Neuron (in vitro differentiated cells): ENCODE results near the gene HAND1.

Experiments
- H2AFZ ChIP-seq: one replicate; pipeline ENCODE4 v1.6.1; 2013; ENCODE audit warnings: low read depth, mild to moderate bottlenecking, inconsistent platforms, low read length, moderate library complexity
- H3K27me3 ChIP-seq: one replicate; pipeline ENCODE4 v1.6.1; 2013; ENCODE audit warnings: low read length; ENCODE audit not compliant: insufficient read depth
- H3K36me3 ChIP-seq: one replicate; pipeline ENCODE4 v1.6.1; 2013; ENCODE audit warnings: low read length; ENCODE audit not compliant: insufficient read depth
- H3K4me1 ChIP-seq: one replicate; pipeline ENCODE4 v1.6.1; 2013; ENCODE audit warnings: low read length; ENCODE audit not compliant: insufficient read depth
- H3K4me3 ChIP-seq: 2 replicates; pipeline ENCODE4 v1.5.1; 2013; ENCODE audit warnings: mild to moderate bottlenecking, low read length, moderate library complexity
- H3K9me3 ChIP-seq: one replicate; pipeline ENCODE4 v1.6.1; 2013; ENCODE audit warnings: low read length

HAND1 gene

DNA sequence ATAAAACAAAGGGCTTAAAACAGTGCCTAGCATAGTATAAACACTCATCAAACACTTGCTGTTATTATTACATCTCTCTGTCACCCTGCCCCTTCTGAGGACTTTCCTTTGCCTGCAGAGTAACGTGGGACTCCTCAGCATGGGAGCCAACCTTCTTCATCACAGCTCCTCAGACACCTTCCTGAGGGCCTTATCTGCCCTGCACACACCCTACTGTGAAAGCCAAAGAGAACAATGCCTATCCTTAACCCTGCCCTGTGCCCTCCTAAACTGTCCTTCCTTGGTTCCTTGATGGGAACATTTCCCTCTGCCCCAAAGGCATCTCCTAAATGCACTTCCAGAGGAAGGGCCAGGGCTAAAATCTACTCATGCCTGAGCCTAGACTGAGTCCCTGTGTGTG is 20.6 kb upstream of the HAND1 start:
- no peak overlapping the region for H3K4me3 ChIP-seq
- H3K27me3 ChIP-seq, result peaks cover 40% of the 10 kb centered on the region
- H3K4me1 ChIP-seq, result no peaks in the 10 kb centered on the region
- no peaks in the 10 kb centered on the region for H3K36me3 ChIP-seq
- H2AFZ ChIP-seq, result no peak overlapping the region
- no peaks in the 10 kb centered on the region for H3K9me3 ChIP-seq

- H3K36me3 ChIP-seq, result no peaks in the 10 kb centered on the region
- H3K9me3 ChIP-seq, result no peaks in the 10 kb centered on the region
- H3K27me3 ChIP-seq, result peaks cover 53% of the 10 kb centered on the region
- no peaks in the 10 kb centered on the region for H3K4me1 ChIP-seq
- no peak overlapping the region for H3K4me3 ChIP-seq
- H2AFZ ChIP-seq, result no peak overlapping the region
These were observed 16.0 kb upstream of the HAND1 start for GRCh38 chr5:154494036-154494435.

GRCh38 chr5:154493274-154493673 is 15.2 kb upstream of the HAND1 start:
- no peaks in the 10 kb centered on the region for H3K9me3 ChIP-seq
- H3K4me1 ChIP-seq, result no peaks in the 10 kb centered on the region
- no peak overlapping the region for H3K4me3 ChIP-seq
- H3K27me3 ChIP-seq, result peaks cover 52% of the 10 kb centered on the region
- H2AFZ ChIP-seq, result no peak overlapping the region
- no peaks in the 10 kb centered on the region for H3K36me3 ChIP-seq

GRCh38 chr5:154491941-154492340 is 13.9 kb upstream of the HAND1 start:
- H3K27me3 ChIP-seq, result peaks cover 62% of the 10 kb centered on the region
- no peak overlapping the region for H2AFZ ChIP-seq

DNA sequence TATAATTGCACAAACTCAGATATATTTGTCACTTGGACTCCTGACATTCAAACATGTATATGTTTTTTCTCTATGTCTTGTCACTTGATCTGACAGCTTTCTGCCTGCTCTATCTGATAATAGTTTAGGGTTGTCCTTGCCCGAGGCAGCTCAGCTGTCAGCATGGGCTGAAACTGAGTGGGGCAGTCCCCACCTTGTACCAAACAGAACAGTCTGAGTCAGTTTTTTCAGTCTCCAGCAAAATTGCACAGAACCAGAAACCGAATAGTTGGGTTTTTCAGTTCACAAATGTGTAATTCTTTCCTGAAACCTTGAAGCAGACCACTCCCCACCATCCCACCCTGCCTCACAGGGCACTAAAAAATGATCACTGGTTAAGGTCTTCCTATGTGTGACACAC is 9.5 kb upstream of the HAND1 start:
- no peak overlapping the region for H2AFZ ChIP-seq
- H3K4me1 ChIP-seq, result no peaks in the 10 kb centered on the region
- no peaks in the 10 kb centered on the region for H3K36me3 ChIP-seq
- H3K4me3 ChIP-seq, result no peak overlapping the region
- H3K9me3 ChIP-seq, result no peaks in the 10 kb centered on the region
- H3K27me3 ChIP-seq, result peaks cover 74% of the 10 kb centered on the region

More at GRCh38 chr5:154491941-154492340, 13.9 kb upstream of the HAND1 start:
- Histone ChIP-seq H3K36me3 (no peaks in the 10 kb centered on the region), H3K4me3 (no peak overlapping the region), H3K4me1 (no peaks in the 10 kb centered on the region), H3K9me3 (no peaks in the 10 kb centered on the region)

GRCh38 chr5:154486427-154486866 is 8.4 kb upstream of the HAND1 start:
- H3K9me3 ChIP-seq, result no peaks in the 10 kb centered on the region
- no peak overlapping the region for H2AFZ ChIP-seq
- no peak overlapping the region for H3K4me3 ChIP-seq
- no peaks in the 10 kb centered on the region for H3K4me1 ChIP-seq
- H3K27me3 ChIP-seq, result peaks cover 77% of the 10 kb centered on the region
- H3K36me3 ChIP-seq, result no peaks in the 10 kb centered on the region

DNA sequence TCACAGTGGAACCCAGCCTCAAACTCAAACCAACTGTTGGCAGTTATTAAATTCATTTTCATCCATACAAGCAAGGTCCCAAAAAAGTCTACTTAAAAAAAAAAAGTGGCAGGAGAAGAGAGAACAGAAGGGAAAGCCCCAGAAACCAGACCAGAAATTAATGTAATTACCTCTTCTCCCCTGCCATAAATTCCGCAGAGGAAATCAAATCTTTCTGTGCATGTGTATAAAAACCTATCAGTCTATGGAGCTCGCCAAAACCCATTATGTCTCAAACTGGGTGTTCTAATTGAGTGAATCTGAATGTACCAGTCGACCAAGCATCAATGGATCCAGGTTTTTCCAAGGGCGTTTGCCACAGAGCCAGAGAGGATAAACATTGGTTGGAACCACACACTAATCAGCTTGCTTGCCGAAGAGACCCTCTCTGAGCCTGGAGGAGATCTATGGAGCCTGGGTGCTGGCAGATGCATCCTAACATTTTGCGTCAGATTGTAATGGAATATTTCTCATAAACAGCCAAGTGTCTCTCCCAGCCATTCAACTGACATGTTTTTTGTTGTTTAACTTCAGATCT is 7.9 kb upstream of the HAND1 start:
- Histone ChIP-seq H2AFZ (no peak overlapping the region), H3K4me1 (no peaks in the 10 kb centered on the region), H3K9me3 (no peaks in the 10 kb centered on the region), H3K36me3 (no peaks in the 10 kb centered on the region), H3K4me3 (no peak overlapping the region), H3K27me3 (peaks cover 82% of the 10 kb centered on the region)

DNA sequence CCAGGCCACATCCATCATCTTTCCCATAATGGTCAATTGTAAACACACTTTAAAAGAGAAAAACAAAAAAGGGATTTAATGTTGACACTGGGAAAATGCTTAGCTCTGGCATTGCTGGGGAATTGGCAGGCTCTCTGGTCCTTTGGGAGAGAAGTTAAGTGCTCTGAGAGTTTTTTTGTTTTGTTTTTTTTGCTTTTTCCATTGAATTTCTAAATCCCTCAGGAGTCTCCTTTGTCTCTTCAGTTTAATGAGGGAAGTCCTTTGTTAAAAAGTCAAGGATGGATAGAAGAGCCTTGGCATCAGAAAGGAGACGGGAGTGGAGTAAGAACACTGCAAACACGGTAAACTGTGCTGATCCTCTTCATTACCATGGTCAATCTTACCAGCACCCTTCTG is 7.1 kb upstream of the HAND1 start:
- Histone ChIP-seq H3K4me1 (no peaks in the 10 kb centered on the region), H3K4me3 (no peak overlapping the region), H2AFZ (no peak overlapping the region), H3K27me3 (peaks cover 88% of the 10 kb centered on the region), H3K9me3 (no peaks in the 10 kb centered on the region), H3K36me3 (no peaks in the 10 kb centered on the region)

DNA sequence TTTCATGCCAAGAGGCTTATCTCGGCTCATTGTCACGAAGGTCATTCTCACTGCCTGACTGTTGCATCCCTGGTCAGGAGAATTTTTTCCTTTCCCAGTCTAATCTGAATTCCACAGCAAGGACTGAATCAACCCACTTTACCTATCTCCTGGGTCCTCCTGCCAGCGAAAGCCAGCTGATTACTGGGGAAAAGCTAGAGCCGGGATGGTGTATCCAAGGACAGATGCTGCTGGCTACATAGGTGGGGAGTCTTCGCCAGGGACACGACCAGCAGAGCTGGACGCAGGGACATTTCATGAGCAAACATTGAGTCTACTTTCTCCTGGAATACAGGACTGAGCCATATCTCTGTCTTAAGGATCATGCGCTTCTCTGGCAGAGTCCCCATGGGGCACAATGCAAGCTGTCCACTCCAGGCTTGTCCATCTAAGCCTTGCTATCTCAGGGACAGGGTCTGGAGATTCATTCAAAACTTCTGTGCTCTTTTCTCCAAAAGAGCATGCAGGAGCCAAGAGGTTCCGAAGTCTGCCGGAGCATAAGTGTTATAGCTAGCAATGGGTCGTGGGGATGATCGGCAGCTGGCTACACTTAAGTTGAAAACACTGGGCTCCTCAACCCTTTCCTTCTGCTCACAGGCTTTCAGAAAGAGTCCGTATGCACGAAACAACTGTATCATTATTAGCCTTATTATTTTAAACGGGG is 6.5 kb upstream of the HAND1 start:
- Histone ChIP-seq H3K9me3 (no peaks in the 10 kb centered on the region), H3K4me3 (no peak overlapping the region), H3K4me1 (no peaks in the 10 kb centered on the region)

GRCh38 chr5:154483654-154484392 is 5.8 kb upstream of the HAND1 start:
- Histone ChIP-seq H3K4me3 (no peak overlapping the region), H3K9me3 (no peaks in the 10 kb centered on the region), H2AFZ (no peak overlapping the region), H3K27me3 (peaks cover 95% of the 10 kb centered on the region), H3K4me1 (peaks cover under 1% of the 10 kb centered on the region), H3K36me3 (no peaks in the 10 kb centered on the region)

More for the DNA sequence above, 6.5 kb upstream of the HAND1 start:
- H2AFZ ChIP-seq, result no peak overlapping the region
- no peaks in the 10 kb centered on the region for H3K36me3 ChIP-seq
- peaks cover 92% of the 10 kb centered on the region for H3K27me3 ChIP-seq

GRCh38 chr5:154482528-154483449 is 4.8 kb upstream of the HAND1 start:
- Histone ChIP-seq H3K9me3 (no peaks in the 10 kb centered on the region), H3K4me1 (peaks cover 3% of the 10 kb centered on the region), H3K4me3 (no peak overlapping the region), H2AFZ (no peak overlapping the region), H3K36me3 (no peaks in the 10 kb centered on the region), H3K27me3 (peaks cover 100% of the 10 kb centered on the region)

GRCh38 chr5:154481584-154482381 is 3.8 kb upstream of the HAND1 start:
- no peaks in the 10 kb centered on the region for H3K36me3 ChIP-seq
- no peak overlapping the region for H3K4me3 ChIP-seq
- H2AFZ ChIP-seq, result no peak overlapping the region
- H3K27me3 ChIP-seq, result peaks cover 100% of the 10 kb centered on the region
- H3K9me3 ChIP-seq, result no peaks in the 10 kb centered on the region
- H3K4me1 ChIP-seq, result peaks cover 5% of the 10 kb centered on the region
